OCI-LY1 (cell line): ENCODE measurements around the gene HBM.

Source experiments
- EZH2 ChIP-seq: fragments of 200-600 bp; sonication (generic), shearing (Covaris generic); IDR thresholded peaks from 2 replicates; pipeline ENCODE4 v1.8.0; 2017; ENCODE audit warnings: borderline replicate concordance, mixed run types, mild to moderate bottlenecking, antibody characterized with exemption, low read length, moderate library complexity, mixed read lengths
- TF ChIP-seq, protein P1 (sequence below): fragments of 200-600 bp; sonication (generic), shearing (Covaris generic); IDR thresholded peaks from 2 replicates; pipeline ENCODE4 v1.5.1; 2017; ENCODE audit warnings: mild to moderate bottlenecking, antibody characterized with exemption, low read length, moderate library complexity, mixed read lengths

DNA sequence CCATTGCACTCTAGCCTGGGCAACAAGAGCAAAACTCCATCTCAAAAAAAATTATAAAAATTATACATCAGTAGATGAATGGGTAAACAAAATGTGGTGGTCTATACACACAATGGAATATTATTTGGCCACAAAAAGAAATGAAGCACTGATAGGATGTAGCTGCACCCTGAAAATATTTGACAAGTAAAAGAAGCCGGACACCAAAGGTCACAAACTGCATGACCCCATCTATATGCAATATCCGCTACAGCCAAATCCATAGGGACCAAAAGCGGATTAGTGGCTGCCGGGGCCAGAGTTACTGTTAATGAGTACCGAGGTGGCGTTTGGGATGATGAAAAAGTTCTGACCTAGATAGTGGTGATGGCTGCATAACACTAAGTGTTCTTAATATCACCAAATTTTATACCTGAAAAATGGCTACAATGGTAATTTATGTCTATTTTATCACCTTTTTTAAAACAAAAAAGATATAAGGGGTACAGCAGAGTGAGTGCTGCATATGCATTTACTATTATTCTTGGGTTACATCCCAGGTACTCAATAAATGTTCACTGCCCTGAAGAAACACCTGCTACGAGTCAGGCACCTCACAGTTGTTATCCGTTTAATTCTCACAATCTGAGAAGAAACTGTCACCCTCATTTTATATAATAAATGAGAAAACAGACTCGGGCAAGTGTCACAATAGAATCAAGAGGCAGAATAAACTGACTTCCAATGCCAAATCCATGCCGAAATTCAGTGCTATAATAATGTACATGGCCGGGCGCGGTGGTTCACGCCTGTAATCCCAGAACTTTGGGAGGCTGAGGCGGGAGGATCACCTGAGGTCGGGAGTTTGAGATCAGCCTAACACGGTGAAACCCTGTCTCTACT is 13.7 kb downstream of the HBM start:
- TF ChIP-seq, protein P1, sequence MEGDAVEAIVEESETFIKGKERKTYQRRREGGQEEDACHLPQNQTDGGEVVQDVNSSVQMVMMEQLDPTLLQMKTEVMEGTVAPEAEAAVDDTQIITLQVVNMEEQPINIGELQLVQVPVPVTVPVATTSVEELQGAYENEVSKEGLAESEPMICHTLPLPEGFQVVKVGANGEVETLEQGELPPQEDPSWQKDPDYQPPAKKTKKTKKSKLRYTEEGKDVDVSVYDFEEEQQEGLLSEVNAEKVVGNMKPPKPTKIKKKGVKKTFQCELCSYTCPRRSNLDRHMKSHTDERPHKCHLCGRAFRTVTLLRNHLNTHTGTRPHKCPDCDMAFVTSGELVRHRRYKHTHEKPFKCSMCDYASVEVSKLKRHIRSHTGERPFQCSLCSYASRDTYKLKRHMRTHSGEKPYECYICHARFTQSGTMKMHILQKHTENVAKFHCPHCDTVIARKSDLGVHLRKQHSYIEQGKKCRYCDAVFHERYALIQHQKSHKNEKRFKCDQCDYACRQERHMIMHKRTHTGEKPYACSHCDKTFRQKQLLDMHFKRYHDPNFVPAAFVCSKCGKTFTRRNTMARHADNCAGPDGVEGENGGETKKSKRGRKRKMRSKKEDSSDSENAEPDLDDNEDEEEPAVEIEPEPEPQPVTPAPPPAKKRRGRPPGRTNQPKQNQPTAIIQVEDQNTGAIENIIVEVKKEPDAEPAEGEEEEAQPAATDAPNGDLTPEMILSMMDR = no peak
- no peak for TF ChIP-seq EZH2
